ENCODE measurements around the gene TUBAL3.

- TF ChIP-seq CTCF (IDR thresholded peaks at IDR 0.05) (no peak), EP300 (IDR thresholded peaks at IDR 0.05; ENCODE audit: low read depth) (no peak), POLR2A (IDR thresholded peaks at IDR 0.05) (peak; percentile 65), POLR2AphosphoS5 (IDR thresholded peaks at IDR 0.05) (peak in 2 of 3 donors; percentile 75 to 91)
Observed at GRCh38 chr10:5404208-5405041, at the start of gene TUBAL3.
